ENCODE data around the gene PLEKHB1.
"Not testable (repeated sequence)": the region's sequence is repeated elsewhere in the genome, so short reads cannot be mapped to it uniquely, and the experiment has no call there.

PLEKHB1 gene

DNA sequence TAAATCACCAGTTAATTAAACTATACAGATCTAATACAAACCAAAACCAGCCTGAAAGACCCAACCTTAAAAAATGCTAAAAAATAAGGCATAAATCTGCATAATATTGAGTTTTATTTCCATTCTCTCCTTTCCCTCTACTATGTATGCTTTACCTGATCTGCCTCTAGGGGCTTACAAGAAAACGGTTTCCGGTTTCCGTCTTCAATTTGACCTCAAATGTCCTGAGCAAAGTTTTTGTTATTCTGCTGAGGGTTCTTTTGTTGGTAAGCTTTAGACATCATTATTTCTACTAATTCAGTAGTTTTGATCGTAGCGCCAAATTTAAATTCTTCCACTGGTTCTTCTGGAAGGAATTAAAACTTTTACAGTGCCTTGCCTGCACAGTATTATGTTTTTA, 30.2 kb downstream of the PLEKHB1 start:
- DNase-seq (ENCODE audit: low read depth in 2 of 2), result not testable (repeated sequence)

- no peak for DNase-seq (ENCODE audit: low read depth in 2 of 2)
Measured at GRCh38 chr11:73680687-73681086, 34.3 kb downstream of the PLEKHB1 start.

DNA sequence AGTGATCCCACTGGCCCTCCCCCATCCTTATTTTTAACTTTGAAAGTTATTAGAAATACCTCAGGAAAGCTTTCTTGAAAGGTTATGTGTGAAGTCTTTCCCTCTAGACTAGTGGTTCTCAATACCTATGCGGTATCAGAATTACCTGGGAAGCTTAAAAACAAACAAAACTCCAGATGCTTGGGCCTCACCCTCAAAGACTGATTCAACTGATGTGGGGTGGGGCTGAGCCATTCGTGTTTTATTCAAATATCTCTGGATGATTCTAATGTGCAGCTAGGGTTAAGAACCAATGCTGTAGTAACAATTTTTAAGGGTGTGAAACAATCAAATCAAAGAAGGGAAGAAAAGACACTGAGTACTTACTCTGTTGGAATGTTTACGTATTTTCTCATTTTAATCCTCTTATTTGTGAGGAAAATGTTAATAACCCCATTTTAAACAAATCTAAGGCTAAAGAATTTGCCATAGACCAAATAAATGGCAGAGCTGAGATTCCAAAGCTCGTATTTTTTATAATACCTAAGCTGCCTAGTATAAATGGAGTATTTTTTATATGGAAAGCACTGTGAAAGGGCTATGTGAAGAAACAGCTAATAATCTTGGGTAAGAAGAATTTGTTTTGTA, 47.6 kb downstream of the PLEKHB1 start:
- DNase-seq (ENCODE audit: low read depth in 2 of 2), result no peak

DNA sequence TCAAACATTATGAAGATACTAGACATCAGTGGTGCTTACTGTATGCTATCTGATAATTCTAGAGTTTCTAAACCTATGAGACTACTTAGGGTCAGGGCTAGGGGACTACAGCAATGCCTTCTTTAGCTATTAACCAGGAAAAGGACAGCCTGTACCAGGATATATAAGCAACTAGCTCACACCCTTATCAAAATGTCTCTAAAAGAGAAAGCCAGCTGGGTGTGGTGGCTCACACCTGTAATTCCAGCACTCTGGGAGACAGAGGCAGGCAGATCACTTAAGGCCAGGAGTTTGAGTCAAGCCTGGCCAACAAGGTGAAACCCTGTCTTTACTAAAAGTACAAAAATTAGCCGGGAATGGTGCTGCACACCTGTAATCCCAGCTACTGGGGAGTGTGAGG, 58.7 kb downstream of the PLEKHB1 start:
- no peak for DNase-seq (ENCODE audit: low read depth in 2 of 2)

DNA sequence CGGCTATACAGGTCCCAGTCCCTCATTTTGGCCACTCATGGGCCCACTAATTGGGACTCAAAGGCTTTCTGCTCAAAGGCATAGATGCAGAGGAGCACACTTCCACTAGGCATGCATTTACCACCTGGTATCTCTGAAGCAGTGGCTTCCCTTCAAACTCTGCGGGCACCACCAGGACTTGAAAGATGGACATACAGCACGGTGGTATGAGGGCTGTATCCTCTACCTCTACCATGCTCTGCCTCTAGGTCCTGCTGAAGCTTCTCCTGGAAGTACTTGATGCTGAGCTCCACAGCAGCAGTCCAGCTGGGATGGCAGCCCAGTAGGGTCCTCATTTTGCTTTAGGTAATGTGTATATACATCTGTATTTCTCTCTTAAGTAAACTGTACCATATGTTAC, 64.6 kb downstream of the PLEKHB1 start:
- no peak for DNase-seq (ENCODE audit: low read depth in 2 of 2)
